PC-3 (cell line): ENCODE measurements around the gene MASP1. TPM values are rescaled to one million over a fixed set of nuclear protein-coding genes. Genes with fewer than 3 reads are reported as not detected.

Experiments used
- ATAC-seq: fragments of 200-7000 bp; cut with Tn5 transposase; 2 replicates; pipeline ENCODE4 v1.9.1; 2020; ENCODE audit warnings: mild to moderate bottlenecking, moderate library complexity
- BruUV-seq: library from RNA; stranded (reverse); fragments of 400-500 nt; replicated peaks from 2 replicates; lab custom pipeline; 2021; lab: Mats Ljungman, UMichigan
- CTCF ChIA-PET: fragments of 300-600 bp; sonication (Branson Sonifier 250); formaldehyde crosslinking; loops from one replicate; lab custom pipeline; 2022; ENCODE audit warnings: antibody characterized with exemption; lab: Charles Lee
- POLR2A ChIA-PET: fragments of 300-600 bp; sonication (Branson Sonifier 250); formaldehyde crosslinking; loops from one replicate; lab custom pipeline; 2022; ENCODE audit warnings: antibody characterized with exemption; ENCODE audit not compliant: unreplicated experiment; lab: Charles Lee
- DNase-seq: peaks from one replicate; pipeline ENCODE4 v3.0.0-alpha.2; 2015
- H2AFZ ChIP-seq: fragments of 300-600 bp; sonication (generic); 2 replicates; pipeline ENCODE4 v1.6.0; 2016; ENCODE audit warnings: antibody characterized with exemption, low read length
- H3F3A ChIP-seq: fragments of 300-600 bp; sonication (generic); one replicate; pipeline ENCODE4 v1.6.0; 2017; ENCODE audit warnings: antibody characterized with exemption, low read length, control low read depth, mild to moderate bottlenecking; ENCODE audit not compliant: unreplicated experiment
- H3K27ac ChIP-seq: fragments of 300-600 bp; sonication (generic); 2 replicates; pipeline ENCODE4 v1.5.1; 2016; ENCODE audit warnings: mild to moderate bottlenecking, low read length
- H3K27me3 ChIP-seq: fragments of 300-600 bp; sonication (generic); 2 replicates; pipeline ENCODE4 v1.6.1; 2016; ENCODE audit warnings: low read length, mixed read lengths
- H3K36me3 ChIP-seq: fragments of 300-600 bp; sonication (generic); 2 replicates; pipeline ENCODE4 v1.6.1; 2016; ENCODE audit warnings: low read depth, mixed run types, low read length, mixed read lengths
- H3K4me1 ChIP-seq: fragments of 300-600 bp; sonication (generic); 2 replicates; pipeline ENCODE4 v1.5.1; 2016; ENCODE audit warnings: low read length; ENCODE audit not compliant: insufficient read depth
- H3K4me2 ChIP-seq: fragments of 300-600 bp; sonication (generic); 2 replicates; pipeline ENCODE4 v1.6.0; 2016; ENCODE audit warnings: low read length
- H3K4me3 ChIP-seq: fragments of 300-600 bp; sonication (generic); 2 replicates; pipeline ENCODE4 v1.5.1; 2016; ENCODE audit warnings: mild to moderate bottlenecking, low read length, mixed read lengths
- H3K79me2 ChIP-seq: fragments of 300-600 bp; sonication (generic); 2 replicates; pipeline ENCODE4 v1.6.1; 2017; ENCODE audit warnings: low read length, mixed read lengths
- H3K9ac ChIP-seq: fragments of 300-600 bp; sonication (generic); 2 replicates; pipeline ENCODE4 v1.6.0; 2016; ENCODE audit warnings: mild to moderate bottlenecking, low read length
- H3K9me2 ChIP-seq: fragments of 300-600 bp; sonication (generic); replicated peaks from 2 replicates; pipeline ENCODE4 v1.6.1; 2016; ENCODE audit warnings: mixed run types, low read length, mixed read lengths
- H3K9me3 ChIP-seq: fragments of 300-600 bp; sonication (generic); 2 replicates; pipeline ENCODE4 v1.6.1; 2016; ENCODE audit warnings: low read length, mixed read lengths
- H4K20me1 ChIP-seq: fragments of 300-600 bp; sonication (generic); 2 replicates; pipeline ENCODE4 v1.6.1; 2016; ENCODE audit warnings: low read length, mixed read lengths
- EZH2 ChIP-seq: fragments of 300-600 bp; sonication (generic); IDR thresholded peaks from one replicate; pipeline ENCODE4 v1.6.1; 2017; ENCODE audit warnings: antibody characterized with exemption, mild to moderate bottlenecking, low read length; ENCODE audit not compliant: unreplicated experiment
- EZH2phosphoT487 ChIP-seq: fragments of 300-600 bp; sonication (generic); IDR thresholded peaks from 2 replicates; pipeline ENCODE4 v1.6.1; 2018; ENCODE audit warnings: mild to moderate bottlenecking, antibody characterized with exemption, low read length, borderline replicate concordance
- intact Hi-C: fragments of 100-400 bp; cut with micrococcal nuclease; formaldehyde crosslinking; loops from 2 replicates; pipeline ENCODE4 v1.9.0; 2023
- total RNA-seq: library from RNA; depleted of rRNA; stranded (reverse); fragments of >200 nt; gene quantifications from 2 replicates; pipeline ENCODE4 v1.2.3, GENCODE V29; 2014
- TF ChIP-seq, protein P1 (sequence below): fragments of 300-600 bp; sonication (generic); conservative IDR thresholded peaks from 2 replicates; pipeline ENCODE4 v1.5.1; 2017; ENCODE audit warnings: antibody characterized with exemption, low read depth, mild to moderate bottlenecking, low read length

MASP1 gene
- total RNA-seq, 1 experiment from 2014 or later = 0.07 TPM

DNA sequence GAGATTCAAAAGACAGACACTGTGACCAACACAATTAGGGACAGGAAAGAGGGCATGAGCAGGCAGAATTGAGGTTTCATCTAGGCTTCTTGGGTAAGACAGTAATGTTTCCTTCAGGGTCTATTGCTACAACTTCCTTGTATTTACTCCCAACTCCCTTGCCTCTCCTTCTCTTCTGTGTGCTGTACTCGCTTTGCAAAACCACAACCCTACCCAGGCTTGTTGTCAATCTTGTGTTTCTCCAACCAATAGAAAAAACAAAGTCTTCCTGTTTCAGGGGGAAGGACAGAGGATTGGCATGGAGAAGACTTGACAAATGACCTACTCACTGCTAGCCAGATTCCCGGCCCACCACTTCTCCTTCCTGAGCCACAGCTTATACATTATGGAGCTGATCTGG lies 36.3 kb upstream of the MASP1 start:
- no peak overlapping the region for H3K27ac ChIP-seq
- no peaks in the 10 kb centered on the region for H3K4me1 ChIP-seq
- DNase-seq = no peak
- H4K20me1 ChIP-seq = no peaks in the 10 kb centered on the region
- no peaks in the 10 kb centered on the region for H3K79me2 ChIP-seq
- ATAC-seq = no peak
- H3K4me3 ChIP-seq = no peak overlapping the region
- TF ChIP-seq, protein P1, sequence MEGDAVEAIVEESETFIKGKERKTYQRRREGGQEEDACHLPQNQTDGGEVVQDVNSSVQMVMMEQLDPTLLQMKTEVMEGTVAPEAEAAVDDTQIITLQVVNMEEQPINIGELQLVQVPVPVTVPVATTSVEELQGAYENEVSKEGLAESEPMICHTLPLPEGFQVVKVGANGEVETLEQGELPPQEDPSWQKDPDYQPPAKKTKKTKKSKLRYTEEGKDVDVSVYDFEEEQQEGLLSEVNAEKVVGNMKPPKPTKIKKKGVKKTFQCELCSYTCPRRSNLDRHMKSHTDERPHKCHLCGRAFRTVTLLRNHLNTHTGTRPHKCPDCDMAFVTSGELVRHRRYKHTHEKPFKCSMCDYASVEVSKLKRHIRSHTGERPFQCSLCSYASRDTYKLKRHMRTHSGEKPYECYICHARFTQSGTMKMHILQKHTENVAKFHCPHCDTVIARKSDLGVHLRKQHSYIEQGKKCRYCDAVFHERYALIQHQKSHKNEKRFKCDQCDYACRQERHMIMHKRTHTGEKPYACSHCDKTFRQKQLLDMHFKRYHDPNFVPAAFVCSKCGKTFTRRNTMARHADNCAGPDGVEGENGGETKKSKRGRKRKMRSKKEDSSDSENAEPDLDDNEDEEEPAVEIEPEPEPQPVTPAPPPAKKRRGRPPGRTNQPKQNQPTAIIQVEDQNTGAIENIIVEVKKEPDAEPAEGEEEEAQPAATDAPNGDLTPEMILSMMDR = no peak
- TF ChIP-seq EZH2 (no peak), EZH2phosphoT487 (no peak)
- H3K27me3 ChIP-seq = peaks cover 84% of the 10 kb centered on the region
- H3K4me2 ChIP-seq = no peak overlapping the region
- BruUV-seq = no TSS peak
- intact Hi-C loops = no loop called here
- POLR2A ChIA-PET = no interaction called here
- CTCF ChIA-PET = interaction anchor here (0.6 kb wide), 1 partner anchor 394 kb away, joined by 3 read pairs; no protein-coding TSS in a partner anchor
- no peak overlapping the region for H2AFZ ChIP-seq
- no peaks in the 10 kb centered on the region for H3K36me3 ChIP-seq
- no peak overlapping the region for H3K9ac ChIP-seq
- no peaks in the 10 kb centered on the region for H3K9me3 ChIP-seq
- no peaks in the 10 kb centered on the region for H3K9me2 ChIP-seq
- no peaks in the 10 kb centered on the region for H3F3A ChIP-seq

DNA sequence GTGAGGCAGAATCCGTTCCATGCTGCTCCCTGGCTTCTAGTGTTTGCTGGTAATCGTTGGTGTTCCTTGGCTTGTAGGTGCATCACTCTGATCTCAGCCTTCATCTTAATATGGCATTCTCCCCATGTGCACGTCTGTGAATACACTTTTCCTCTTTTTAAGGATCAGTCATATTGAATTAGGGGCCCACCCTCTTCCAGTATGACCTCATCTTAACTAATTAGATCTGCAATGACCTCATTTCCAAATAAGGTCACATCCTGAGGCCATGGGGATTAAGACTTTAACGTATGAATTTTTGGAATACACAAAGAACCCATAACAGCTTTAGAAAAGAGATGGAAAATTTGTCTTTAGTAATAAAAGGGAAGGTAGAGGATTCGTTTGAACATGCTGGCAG lies 34.1 kb upstream of the MASP1 start:
- no peaks in the 10 kb centered on the region for H3K79me2 ChIP-seq
- no TSS peak for BruUV-seq
- H3K27me3 ChIP-seq = peaks cover 66% of the 10 kb centered on the region

DNA sequence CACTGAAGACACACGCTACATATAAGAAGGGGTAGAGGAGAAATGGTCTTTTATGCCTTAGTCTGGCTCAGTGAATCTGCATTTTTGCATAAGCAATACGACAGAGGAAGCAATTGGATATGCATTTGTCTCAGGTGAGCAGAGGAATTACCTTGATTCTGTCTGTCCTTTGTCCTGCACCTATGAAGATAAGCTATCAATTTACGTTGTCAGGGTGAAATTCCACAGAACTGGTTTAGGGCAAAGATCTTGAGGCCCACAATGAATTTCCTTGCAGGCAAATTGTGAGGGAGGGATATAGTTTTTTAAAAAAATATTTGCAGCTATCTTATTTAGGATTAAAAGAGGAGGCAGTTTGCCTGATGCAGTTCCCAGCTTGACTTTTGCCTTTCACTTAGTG lies 31.6 kb upstream of the MASP1 start:
- POLR2A ChIA-PET = no interaction called here
- Histone ChIP-seq H3K4me1 (peaks cover 4% of the 10 kb centered on the region; the same call in 1 of the 2 replicates), H3K36me3 (no peaks in the 10 kb centered on the region), H3K27me3 (peaks cover 45% of the 10 kb centered on the region), H3K4me2 (no peak overlapping the region), H4K20me1 (no peaks in the 10 kb centered on the region), H3K9ac (no peak overlapping the region), H3F3A (no peaks in the 10 kb centered on the region), H2AFZ (no peak overlapping the region), H3K27ac (no peak overlapping the region), H3K4me3 (no peak overlapping the region), H3K79me2 (no peaks in the 10 kb centered on the region), H3K9me3 (no peaks in the 10 kb centered on the region), H3K9me2 (no peaks in the 10 kb centered on the region)
- intact Hi-C loops = no loop called here
- no peak for DNase-seq
- ATAC-seq = no peak
- TF ChIP-seq, protein P1 = no peak
- no peak for TF ChIP-seq EZH2phosphoT487
- no peak for TF ChIP-seq EZH2
- no TSS peak for BruUV-seq
- CTCF ChIA-PET = interaction anchor here (0.6 kb wide), 1 partner anchor 415 kb away, joined by 3 read pairs; no protein-coding TSS in a partner anchor

More for the DNA sequence above, 34.1 kb upstream of the MASP1 start:
- ChIA-PET CTCF (no interaction called here), POLR2A (no interaction called here)
- TF ChIP-seq, protein P1 = no peak
- TF ChIP-seq EZH2 = no peak
- DNase-seq (no peak), ATAC-seq (no peak)
- Histone ChIP-seq H2AFZ (no peak overlapping the region), H3K4me3 (no peak overlapping the region), H3F3A (no peaks in the 10 kb centered on the region), H3K4me2 (no peak overlapping the region), H3K36me3 (no peaks in the 10 kb centered on the region), H4K20me1 (no peaks in the 10 kb centered on the region), H3K27ac (no peak overlapping the region), H3K9ac (no peak overlapping the region), H3K9me2 (no peaks in the 10 kb centered on the region), H3K9me3 (no peaks in the 10 kb centered on the region), H3K4me1 (no peaks in the 10 kb centered on the region)
- intact Hi-C loops = no loop called here
